Activated CD4-positive, CD25-positive, alpha-beta regulatory T cell treated with anti-CD3 and anti-CD28 coated beads, Interleukin-2, amount 50 U/mL, for 72 hours (primary cell): ENCODE results near the gene ITIH5.

ENCODE experiments used
- DNase-seq: peaks from one replicate; pipeline ENCODE4 v3.0.0; 2021

ITIH5 gene

DNA sequence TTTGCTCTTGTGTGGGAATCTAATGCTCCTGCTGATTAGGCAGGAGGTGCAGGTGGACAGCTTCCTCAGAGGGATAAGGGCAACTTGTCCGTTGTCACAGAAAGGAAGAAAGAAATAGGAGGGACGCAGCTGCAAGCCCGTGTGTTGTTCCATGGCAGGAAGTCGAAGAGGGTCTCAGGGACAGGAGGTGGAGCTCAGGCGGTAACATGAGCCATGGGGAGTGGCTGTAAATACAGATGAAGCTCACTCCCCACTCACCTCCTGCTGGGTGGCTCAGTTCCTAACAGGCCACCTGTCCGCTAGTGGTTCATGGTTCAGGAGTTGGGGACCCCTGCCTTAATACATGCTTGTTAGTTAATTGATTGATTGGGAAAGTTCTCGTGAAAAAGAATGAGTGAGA lies 154.3 kb downstream of the ITIH5 start:
- DNase-seq: no peak

DNA sequence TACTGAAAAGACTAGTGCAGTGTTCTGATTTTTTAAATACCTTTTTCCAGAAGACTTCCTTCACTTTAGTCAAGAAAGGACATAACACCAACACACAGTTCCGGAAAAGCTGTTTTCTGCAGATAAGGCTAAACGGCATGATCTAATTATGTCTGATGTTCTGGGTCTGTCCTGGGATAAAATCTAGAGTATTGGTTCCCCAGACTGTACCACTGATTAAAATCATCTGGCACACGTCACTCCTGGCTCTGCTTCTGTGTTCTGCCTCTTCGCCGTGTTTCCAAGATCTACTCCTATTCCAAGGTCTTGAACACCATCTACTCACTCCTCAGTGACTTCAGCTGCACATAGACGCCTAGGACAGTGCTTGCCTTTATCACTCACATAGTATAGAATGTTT lies 155.2 kb downstream of the ITIH5 start:
- DNase-seq: no peak
